Panc1 (cell line): Measurements from ENCODE around the gene PPDPF. TPM values are rescaled to one million over a fixed set of nuclear protein-coding genes. Genes with fewer than 3 reads are reported as not detected.

Source experiments
- ATAC-seq: fragments of 200-7000 bp; cut with Tn5 transposase; 2 replicates; pipeline ENCODE4 v1.9.1; 2020; ENCODE audit warnings: mild to moderate bottlenecking, moderate library complexity
- BruUV-seq: library from RNA; stranded (reverse); fragments of 400-500 nt; replicated peaks from 2 replicates; lab custom pipeline; 2021; lab: Mats Ljungman, UMichigan
- CTCF ChIA-PET: fragments of 300-600 bp; sonication (Branson Sonifier 250); formaldehyde crosslinking; loops from one replicate; lab custom pipeline; 2022; ENCODE audit warnings: antibody characterized with exemption; lab: Charles Lee
- POLR2A ChIA-PET: fragments of 300-600 bp; sonication (Branson Sonifier 250); formaldehyde crosslinking; loops from one replicate; lab custom pipeline; 2022; ENCODE audit warnings: antibody characterized with exemption; lab: Charles Lee
- DNase-seq: peaks from one replicate; pipeline ENCODE4 v3.0.0-alpha.2; 2010; ENCODE audit warnings: low read depth, low spot score
- H3K27ac ChIP-seq: 2 replicates; pipeline ENCODE4 v1.5.1; 2011; ENCODE audit warnings: mild to moderate bottlenecking, low read length, inconsistent platforms
- H3K27me3 ChIP-seq: fragments of 200-500 bp; sonication (Bioruptor generic); 2 replicates; pipeline ENCODE4 v1.6.0; 2014; ENCODE audit warnings: low read length, inconsistent platforms; ENCODE audit not compliant: control insufficient read depth, insufficient read depth
- H3K36me3 ChIP-seq: fragments of 200-500 bp; sonication (Bioruptor generic); 2 replicates; pipeline ENCODE4 v1.5.1; 2014; ENCODE audit warnings: inconsistent platforms, mild to moderate bottlenecking, low read length, moderate library complexity; ENCODE audit not compliant: control insufficient read depth, insufficient read depth
- H3K4me1 ChIP-seq: 2 replicates; pipeline ENCODE4 v1.5.1; 2011; ENCODE audit warnings: inconsistent platforms, mild to moderate bottlenecking, low read length, moderate library complexity; ENCODE audit not compliant: control insufficient read depth, insufficient read depth
- H3K4me3 ChIP-seq, 2 experiments: 2 replicates each; pipeline ENCODE4 v1.5.1; 2011 to 2012; ENCODE audit warnings: low read depth in 2 of 2, low read length in 2 of 2, mild to moderate bottlenecking in 2 of 2, inconsistent platforms in 1 of 2, moderate library complexity in 1 of 2
- H3K9me3 ChIP-seq: fragments of 200-500 bp; sonication (Bioruptor generic); 2 replicates; pipeline ENCODE4 v1.5.1; 2014; ENCODE audit warnings: low read depth, mild to moderate bottlenecking, inconsistent platforms, low read length, moderate library complexity; ENCODE audit not compliant: control insufficient read depth, insufficient read depth
- POLR2AphosphoS5 ChIP-seq: IDR thresholded peaks from 2 replicates; pipeline ENCODE4 v1.6.1; 2012; ENCODE audit warnings: mild to moderate bottlenecking, low read depth, low read length, moderate library complexity
- SIN3A ChIP-seq: IDR thresholded peaks from 2 replicates; pipeline ENCODE4 v1.6.1; 2012; ENCODE audit warnings: low read depth, mild to moderate bottlenecking, low read length, moderate library complexity, borderline replicate concordance; ENCODE audit not compliant: insufficient read depth
- TCF7L2 ChIP-seq: IDR thresholded peaks from 2 replicates; pipeline ENCODE4 v1.6.1; 2011; ENCODE audit warnings: mild to moderate bottlenecking, low read depth, low read length, inconsistent platforms
- in situ Hi-C: cut with HindIII; loops from 2 replicates; pipeline ENCODE4 v1.10.0; 2016; ENCODE audit warnings: low sequenced_read_pairs, low pct_unique_long_range_greater_than_20kb
- intact Hi-C: fragments of 100-400 bp; cut with micrococcal nuclease; formaldehyde crosslinking; loops from one replicate; pipeline ENCODE4 v1.10.0; 2022; ENCODE audit not compliant: unreplicated experiment
- total RNA-seq: library from RNA; stranded (reverse); gene quantifications from one replicate; pipeline ENCODE4 v1.2.1, GENCODE V29; 2021; ENCODE audit not compliant: unreplicated experiment
- TF ChIP-seq, protein P1 (sequence below): fragments of 450-650 bp; IDR thresholded peaks from 2 replicates; pipeline ENCODE4 v1.5.1; 2017; ENCODE audit warnings: mild to moderate bottlenecking
- TF ChIP-seq, protein P2 (sequence below), 2 experiments: IDR thresholded peaks; 2 replicates each; pipeline ENCODE4 v1.6.1; 2011 to 2012; ENCODE audit warnings: low read depth in 2 of 2, control low read depth in 1 of 2, low read length in 1 of 2, mild to moderate bottlenecking in 1 of 2, moderate library complexity in 1 of 2; ENCODE audit not compliant: insufficient read depth in 1 of 2

Gene PPDPF
- total RNA-seq, 1 experiment from 2014 or later = 241 TPM

DNA sequence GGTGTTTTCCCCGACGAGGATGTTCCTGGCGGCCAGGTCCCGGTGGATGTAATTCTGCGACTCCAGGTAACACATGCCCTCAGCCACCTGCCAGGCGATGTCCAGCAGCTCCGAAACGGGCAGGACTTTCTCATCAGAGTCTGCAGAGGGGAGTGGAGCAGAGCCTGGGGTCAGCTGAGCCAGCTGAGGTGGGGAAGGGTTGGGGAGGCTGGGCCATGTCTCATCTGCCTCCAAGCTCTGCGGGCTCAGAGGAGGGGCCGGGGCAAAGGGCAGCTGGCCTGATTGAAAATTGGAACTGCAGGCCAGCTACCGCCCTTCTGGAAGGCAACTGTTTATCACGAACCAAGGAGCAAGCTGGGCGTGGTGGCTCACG lies 10.2 kb downstream of the PPDPF start:
- intact Hi-C loops (no loop called here), in situ Hi-C loops (loop anchor here (10.0 kb wide), 1 partner anchor 64 kb away; no protein-coding TSS in a partner anchor)
- no peaks in the 10 kb centered on the region for H3K27me3 ChIP-seq
- POLR2A ChIA-PET = interaction anchor here (0.7 kb wide), 1 partner anchor 298 kb away, joined by 4 read pairs; no protein-coding TSS in a partner anchor
- no peaks in the 10 kb centered on the region for H3K36me3 ChIP-seq
- peaks cover 3% of the 10 kb centered on the region; the same call in 1 of the 2 replicates for H3K4me1 ChIP-seq
- ATAC-seq (no peak), DNase-seq (no peak)
- CTCF ChIA-PET = no interaction called here
- H3K27ac ChIP-seq = no peak overlapping the region
- BruUV-seq = no TSS peak
- H3K4me3 ChIP-seq = no peak overlapping the region
- H3K9me3 ChIP-seq = no peaks in the 10 kb centered on the region
- TF ChIP-seq POLR2AphosphoS5 (no peak), TCF7L2 (no peak), SIN3A (no peak)
- TF ChIP-seq, protein P1, sequence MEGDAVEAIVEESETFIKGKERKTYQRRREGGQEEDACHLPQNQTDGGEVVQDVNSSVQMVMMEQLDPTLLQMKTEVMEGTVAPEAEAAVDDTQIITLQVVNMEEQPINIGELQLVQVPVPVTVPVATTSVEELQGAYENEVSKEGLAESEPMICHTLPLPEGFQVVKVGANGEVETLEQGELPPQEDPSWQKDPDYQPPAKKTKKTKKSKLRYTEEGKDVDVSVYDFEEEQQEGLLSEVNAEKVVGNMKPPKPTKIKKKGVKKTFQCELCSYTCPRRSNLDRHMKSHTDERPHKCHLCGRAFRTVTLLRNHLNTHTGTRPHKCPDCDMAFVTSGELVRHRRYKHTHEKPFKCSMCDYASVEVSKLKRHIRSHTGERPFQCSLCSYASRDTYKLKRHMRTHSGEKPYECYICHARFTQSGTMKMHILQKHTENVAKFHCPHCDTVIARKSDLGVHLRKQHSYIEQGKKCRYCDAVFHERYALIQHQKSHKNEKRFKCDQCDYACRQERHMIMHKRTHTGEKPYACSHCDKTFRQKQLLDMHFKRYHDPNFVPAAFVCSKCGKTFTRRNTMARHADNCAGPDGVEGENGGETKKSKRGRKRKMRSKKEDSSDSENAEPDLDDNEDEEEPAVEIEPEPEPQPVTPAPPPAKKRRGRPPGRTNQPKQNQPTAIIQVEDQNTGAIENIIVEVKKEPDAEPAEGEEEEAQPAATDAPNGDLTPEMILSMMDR = no peak
- TF ChIP-seq, protein P2, sequence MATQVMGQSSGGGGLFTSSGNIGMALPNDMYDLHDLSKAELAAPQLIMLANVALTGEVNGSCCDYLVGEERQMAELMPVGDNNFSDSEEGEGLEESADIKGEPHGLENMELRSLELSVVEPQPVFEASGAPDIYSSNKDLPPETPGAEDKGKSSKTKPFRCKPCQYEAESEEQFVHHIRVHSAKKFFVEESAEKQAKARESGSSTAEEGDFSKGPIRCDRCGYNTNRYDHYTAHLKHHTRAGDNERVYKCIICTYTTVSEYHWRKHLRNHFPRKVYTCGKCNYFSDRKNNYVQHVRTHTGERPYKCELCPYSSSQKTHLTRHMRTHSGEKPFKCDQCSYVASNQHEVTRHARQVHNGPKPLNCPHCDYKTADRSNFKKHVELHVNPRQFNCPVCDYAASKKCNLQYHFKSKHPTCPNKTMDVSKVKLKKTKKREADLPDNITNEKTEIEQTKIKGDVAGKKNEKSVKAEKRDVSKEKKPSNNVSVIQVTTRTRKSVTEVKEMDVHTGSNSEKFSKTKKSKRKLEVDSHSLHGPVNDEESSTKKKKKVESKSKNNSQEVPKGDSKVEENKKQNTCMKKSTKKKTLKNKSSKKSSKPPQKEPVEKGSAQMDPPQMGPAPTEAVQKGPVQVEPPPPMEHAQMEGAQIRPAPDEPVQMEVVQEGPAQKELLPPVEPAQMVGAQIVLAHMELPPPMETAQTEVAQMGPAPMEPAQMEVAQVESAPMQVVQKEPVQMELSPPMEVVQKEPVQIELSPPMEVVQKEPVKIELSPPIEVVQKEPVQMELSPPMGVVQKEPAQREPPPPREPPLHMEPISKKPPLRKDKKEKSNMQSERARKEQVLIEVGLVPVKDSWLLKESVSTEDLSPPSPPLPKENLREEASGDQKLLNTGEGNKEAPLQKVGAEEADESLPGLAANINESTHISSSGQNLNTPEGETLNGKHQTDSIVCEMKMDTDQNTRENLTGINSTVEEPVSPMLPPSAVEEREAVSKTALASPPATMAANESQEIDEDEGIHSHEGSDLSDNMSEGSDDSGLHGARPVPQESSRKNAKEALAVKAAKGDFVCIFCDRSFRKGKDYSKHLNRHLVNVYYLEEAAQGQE (IDR thresholded peaks at IDR 0.05; ENCODE audit: insufficient read depth in 1 of 2, low read depth in 2 of 2, low read length in 1 of 2) = no peak

DNA sequence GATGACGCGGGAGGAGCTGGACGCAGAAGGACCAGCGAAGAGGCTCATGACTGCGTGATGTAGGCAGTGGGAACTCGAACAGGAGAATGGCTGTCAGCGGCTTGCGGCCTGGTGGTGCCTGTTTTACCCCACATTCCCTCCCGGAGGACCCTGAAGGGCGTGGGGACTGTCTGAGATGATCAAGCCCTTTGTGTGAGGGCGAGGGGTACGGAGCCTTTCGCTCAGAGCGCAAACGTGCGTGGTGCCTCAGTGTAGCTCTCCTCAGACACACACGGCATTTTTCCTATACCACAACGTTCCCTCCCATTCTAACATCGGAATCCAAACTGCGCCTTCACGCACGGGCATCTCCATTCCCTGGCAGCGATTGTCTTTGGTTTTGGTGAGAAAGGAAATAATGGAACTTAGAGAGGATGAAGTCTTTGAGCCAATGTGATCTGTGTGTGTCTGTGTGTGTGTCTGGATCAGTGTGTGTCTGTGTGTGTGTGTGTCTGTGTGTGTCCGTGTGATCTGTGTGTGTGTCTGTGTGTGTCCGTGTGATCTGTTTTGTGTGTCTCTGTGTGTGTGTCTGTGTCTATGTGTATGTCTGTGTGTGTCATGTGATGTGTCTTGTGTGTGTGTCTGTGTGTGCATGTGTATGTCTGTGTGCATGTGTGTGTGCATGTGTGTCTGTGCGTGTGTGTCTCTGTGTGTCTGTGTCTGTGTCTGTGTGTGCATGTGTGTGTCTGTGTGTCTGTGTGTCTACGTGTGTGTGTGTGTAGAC lies 11.3 kb downstream of the PPDPF start:
- Histone ChIP-seq H3K27ac (no peak overlapping the region), H3K4me3 (no peak overlapping the region), H3K36me3 (no peaks in the 10 kb centered on the region), H3K4me1 (peaks cover 11% of the 10 kb centered on the region), H3K9me3 (no peaks in the 10 kb centered on the region), H3K27me3 (no peaks in the 10 kb centered on the region)
- intact Hi-C loops (no loop called here), in situ Hi-C loops (loop anchor here (10.0 kb wide), 1 partner anchor 63 kb away; no protein-coding TSS in a partner anchor)
- DNase-seq = no peak
- no peak for ATAC-seq
- POLR2A ChIA-PET = interaction anchor here (0.8 to 1.1 kb wide), 2 partner anchors 11 to 229 kb away, joined by 4 to 10 read pairs; no protein-coding TSS in a partner anchor
- no TSS peak for BruUV-seq
- TF ChIP-seq, protein P1 = no peak
- TF ChIP-seq POLR2AphosphoS5 (no peak; the same call in 1 of the 2 replicates), TCF7L2 (no peak), SIN3A (no peak)
- TF ChIP-seq, protein P2 (IDR thresholded peaks at IDR 0.05; ENCODE audit: insufficient read depth in 1 of 2, low read depth in 2 of 2, low read length in 1 of 2) = no peak
- CTCF ChIA-PET = no interaction called here
